H1 (cell line): ENCODE measurements around the gene DEPDC4. TPM values are rescaled to one million over a fixed set of nuclear protein-coding genes. Genes with fewer than 3 reads are reported as not detected.

Experiments
- KDM5A ChIP-seq: fragments of 200-600 bp; IDR thresholded peaks from 2 replicates; pipeline ENCODE4 v1.7.1; 2012; ENCODE audit warnings: mild to moderate bottlenecking, low read length, inconsistent platforms, mixed read lengths
- SAP30 ChIP-seq: fragments of 300-600 bp; sonication (generic); IDR thresholded peaks from 2 replicates; pipeline ENCODE4 v1.7.1; 2012; ENCODE audit warnings: low read length, moderate library complexity, mild to moderate bottlenecking, inconsistent platforms; ENCODE audit not compliant: insufficient read depth, insufficient replicate concordance
- SIX5 ChIP-seq: IDR thresholded peaks from 2 replicates; pipeline ENCODE4 v1.6.1; 2011; ENCODE audit warnings: mild to moderate bottlenecking, low read depth, low read length
- polyA plus RNA-seq, 7 experiments: library from polyadenylated mRNA; depleted of rRNA in 3 of 7; stranded (reverse) in 5 of 7; unstranded in 2 of 7; fragments of >200 nt in 5 of 7; fragments of 200-250 nt in 2 of 7; gene quantifications; 1 replicate in 5 of 7; 2 replicates in 1 of 7; 4 replicates in 1 of 7; pipeline versions ENCODE4 v1.2.1 to v1.2.3, GENCODE V29; 2011 to 2013; ENCODE audit warnings: missing spikeins in 2 of 7, mixed read lengths in 2 of 7
- total RNA-seq: library from RNA; stranded (reverse); fragmentation: NEBNext Ultra II Directional; extraction: Animal tissue kit (Norgen Biotek cat#: 25700); gene quantifications from 2 replicates; pipeline ENCODE4 v1.2.1, GENCODE V29; 2021
- TF ChIP-seq, protein P1 (sequence below): IDR thresholded peaks from 2 replicates; pipeline ENCODE4 v1.6.1; 2012; ENCODE audit warnings: low read length, inconsistent platforms

The DEPDC4 gene
- total and polyA plus RNA-seq, 2 of the 8 experiments (the other 6 are each of a cell fraction or from before 2014, with no cell fraction given), result 0.80 to 3.8 TPM

DNA sequence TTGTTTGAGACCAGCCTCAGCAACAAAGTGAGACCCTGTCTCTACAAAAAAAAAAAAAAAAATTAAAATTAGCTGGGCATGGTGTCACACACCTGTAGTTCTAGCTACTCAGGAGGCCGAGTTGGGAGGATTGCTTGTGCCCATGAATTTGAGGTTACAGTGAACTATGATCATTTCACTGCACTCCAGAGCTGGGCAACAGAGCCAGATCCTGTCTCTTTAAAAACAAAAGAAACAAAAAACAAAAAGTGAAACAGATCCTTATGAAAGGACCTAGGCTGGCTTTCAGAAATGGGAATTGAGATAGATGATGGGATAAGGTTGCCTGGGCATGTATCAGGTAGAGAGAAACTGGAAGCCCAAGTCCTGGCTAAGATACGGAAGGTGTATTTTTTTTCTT is 52.4 kb downstream of the DEPDC4 start (continued):
- TF ChIP-seq SIX5 (no peak), SAP30 (no peak), KDM5A (no peak)
- TF ChIP-seq, protein P1, sequence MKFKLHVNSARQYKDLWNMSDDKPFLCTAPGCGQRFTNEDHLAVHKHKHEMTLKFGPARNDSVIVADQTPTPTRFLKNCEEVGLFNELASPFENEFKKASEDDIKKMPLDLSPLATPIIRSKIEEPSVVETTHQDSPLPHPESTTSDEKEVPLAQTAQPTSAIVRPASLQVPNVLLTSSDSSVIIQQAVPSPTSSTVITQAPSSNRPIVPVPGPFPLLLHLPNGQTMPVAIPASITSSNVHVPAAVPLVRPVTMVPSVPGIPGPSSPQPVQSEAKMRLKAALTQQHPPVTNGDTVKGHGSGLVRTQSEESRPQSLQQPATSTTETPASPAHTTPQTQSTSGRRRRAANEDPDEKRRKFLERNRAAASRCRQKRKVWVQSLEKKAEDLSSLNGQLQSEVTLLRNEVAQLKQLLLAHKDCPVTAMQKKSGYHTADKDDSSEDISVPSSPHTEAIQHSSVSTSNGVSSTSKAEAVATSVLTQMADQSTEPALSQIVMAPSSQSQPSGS, result no peak
